ENCODE data around the gene LRRC45.
A peak's percentile ranks its signal among the peaks of the same experiment; 100 is the strongest.

Gene LRRC45

DNA sequence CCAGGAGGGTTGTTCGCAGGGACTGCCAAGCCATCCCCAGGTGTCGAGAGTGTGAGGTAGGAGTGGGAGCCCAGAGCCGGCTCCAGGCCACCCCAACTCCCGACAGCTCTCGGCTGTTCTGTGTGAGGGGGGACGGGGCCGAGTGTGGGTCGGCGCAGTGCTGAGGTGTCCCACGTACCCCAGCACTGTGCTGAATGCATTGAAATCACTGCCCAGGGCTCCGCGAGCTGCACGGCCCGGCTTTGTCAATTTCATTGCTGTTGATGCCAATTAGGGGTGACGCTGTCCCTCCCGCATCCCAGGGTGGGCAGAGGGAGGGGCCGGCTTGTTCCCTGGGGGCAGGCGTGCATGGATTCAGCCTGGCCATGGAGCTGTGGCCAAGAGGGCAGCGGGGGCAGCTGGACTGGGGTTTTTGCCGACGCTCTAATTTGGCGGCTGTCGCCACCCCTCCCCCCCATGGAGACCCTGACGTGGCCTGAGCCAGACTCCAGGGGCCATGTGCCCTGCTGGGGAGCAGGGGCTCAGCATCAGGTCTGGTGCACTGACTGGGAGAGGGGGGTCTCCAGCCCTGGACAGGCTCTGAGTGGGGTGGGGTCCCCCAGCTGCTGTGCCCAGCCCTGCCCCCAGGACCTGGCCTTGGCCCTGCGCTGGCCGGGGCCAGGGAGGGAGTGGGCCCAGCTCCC is 14.7 kb upstream of the LRRC45 start:
- no peak for DNase-seq

- DNase-seq, result no peak
These were observed 14.1 kb upstream of the LRRC45 start for GRCh38 chr17:82008941-82009405.

GRCh38 chr17:82009413-82009812 is 13.7 kb upstream of the LRRC45 start:
- DNase-seq, result no peak

DNA sequence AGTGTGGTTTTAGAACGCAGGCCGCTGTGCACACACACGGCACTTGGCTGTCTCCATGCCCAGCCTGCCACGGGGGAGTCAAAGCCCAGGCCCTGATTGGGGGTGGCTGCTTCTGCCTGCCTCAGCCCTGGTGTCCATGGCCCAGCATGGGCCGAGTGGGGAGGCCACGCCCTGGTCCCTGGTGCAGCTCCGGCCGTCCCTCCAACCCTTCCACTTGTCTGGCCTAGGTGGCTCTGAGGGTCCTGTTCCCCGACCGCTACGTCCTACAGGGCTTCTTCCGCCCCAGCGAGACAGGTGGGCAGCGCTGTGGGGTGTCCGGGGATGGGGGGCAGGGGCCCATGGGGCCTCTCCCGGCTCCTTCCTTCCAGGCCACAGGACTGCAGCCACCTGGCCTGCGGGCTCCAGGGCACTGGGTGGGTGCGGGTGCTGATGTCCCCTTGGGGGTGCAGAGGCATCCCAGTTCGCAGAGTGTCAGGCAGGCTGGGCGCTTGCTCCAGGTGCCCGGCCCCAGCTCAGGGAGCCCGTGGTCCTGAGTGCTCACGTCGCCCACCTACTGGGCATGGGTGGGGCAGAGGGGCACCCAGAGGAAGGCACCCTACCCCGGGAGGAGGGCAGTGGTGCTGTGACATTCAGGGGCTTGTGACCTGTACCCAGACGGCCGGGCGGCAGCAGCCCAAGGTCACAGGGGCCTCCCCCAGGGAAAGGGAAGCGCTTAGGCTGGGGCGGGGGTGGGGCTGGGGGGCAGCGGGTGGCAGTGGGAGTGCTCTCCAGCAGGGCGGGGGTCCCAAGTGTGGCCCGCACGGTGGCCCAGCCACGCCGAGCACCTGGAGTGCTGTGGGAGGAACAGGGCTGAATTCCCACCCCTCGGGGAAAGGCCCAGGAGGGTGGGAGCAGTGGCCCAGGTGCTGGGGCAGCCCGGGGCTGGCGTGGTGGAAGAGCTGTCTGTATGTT is 12.3 kb upstream of the LRRC45 start:
- DNase-seq, result no peak

- no peak for DNase-seq
These were observed 11.4 kb upstream of the LRRC45 start for GRCh38 chr17:82011617-82012187.

GRCh38 chr17:82012261-82012639 is 10.9 kb upstream of the LRRC45 start:
- DNase-seq, result no peak

DNA sequence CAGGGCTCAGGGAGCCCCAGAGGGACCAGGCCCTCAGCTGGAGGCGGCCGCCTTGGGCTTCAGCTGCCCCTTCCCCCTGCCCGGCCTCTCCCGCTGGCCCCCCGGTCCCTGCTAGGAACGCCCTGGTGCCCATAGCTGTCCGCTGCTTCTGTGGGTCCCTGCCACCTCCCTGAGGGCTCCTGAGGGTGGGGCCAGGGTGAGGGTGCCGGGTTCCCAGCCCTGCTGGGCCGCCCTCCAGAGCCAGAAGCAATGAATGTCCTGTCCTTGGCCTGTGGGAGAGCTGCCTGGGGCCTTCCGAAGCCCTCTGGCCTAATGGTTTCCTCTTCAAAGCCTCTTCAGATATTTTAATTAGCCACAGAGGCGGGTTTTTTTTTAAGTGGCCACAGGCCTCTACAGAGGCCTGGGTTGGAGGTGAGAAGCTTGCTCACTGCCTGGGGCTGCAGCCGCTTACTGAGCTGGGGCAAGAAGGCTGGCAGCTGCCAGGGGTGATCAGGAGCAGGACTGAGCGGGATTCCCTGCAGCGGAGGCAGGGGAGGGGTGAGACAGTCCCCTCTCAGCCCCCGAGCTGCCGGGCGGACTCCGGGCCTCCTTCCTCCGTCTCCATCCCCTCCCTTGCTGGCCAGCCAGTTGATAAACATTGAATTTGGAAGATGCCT is 10.3 kb upstream of the LRRC45 start:
- DNase-seq, result peak; percentile 76

GRCh38 chr17:82013341-82013740 is 9.8 kb upstream of the LRRC45 start:
- DNase-seq, result no peak

GRCh38 chr17:82013772-82014321 is 9.3 kb upstream of the LRRC45 start:
- DNase-seq, result no peak

DNA sequence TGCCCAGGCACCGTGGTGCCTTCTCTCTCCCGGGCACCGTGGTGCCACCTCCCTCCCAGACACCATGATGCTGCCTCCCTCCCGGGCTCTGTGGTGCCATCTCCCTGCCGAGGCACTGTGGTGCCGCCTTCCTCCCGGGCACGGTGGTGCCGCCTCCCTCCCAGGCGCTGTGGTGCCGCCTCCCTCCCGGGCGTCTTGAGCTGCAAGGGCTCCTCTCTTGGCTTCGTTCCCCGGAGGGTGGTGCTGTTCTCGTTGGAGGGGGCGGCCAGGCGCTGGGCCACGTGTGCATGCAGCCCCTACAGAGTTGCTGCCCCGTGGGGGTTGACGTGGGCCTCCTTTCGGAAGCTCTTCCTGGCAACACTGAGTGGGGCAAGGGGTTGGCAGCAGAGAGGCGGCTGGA is 8.7 kb upstream of the LRRC45 start:
- DNase-seq, result no peak

GRCh38 chr17:82014971-82015310 is 8.2 kb upstream of the LRRC45 start:
- no peak for DNase-seq

GRCh38 chr17:82015311-82015971 is 7.7 kb upstream of the LRRC45 start:
- DNase-seq, result no peak

DNA sequence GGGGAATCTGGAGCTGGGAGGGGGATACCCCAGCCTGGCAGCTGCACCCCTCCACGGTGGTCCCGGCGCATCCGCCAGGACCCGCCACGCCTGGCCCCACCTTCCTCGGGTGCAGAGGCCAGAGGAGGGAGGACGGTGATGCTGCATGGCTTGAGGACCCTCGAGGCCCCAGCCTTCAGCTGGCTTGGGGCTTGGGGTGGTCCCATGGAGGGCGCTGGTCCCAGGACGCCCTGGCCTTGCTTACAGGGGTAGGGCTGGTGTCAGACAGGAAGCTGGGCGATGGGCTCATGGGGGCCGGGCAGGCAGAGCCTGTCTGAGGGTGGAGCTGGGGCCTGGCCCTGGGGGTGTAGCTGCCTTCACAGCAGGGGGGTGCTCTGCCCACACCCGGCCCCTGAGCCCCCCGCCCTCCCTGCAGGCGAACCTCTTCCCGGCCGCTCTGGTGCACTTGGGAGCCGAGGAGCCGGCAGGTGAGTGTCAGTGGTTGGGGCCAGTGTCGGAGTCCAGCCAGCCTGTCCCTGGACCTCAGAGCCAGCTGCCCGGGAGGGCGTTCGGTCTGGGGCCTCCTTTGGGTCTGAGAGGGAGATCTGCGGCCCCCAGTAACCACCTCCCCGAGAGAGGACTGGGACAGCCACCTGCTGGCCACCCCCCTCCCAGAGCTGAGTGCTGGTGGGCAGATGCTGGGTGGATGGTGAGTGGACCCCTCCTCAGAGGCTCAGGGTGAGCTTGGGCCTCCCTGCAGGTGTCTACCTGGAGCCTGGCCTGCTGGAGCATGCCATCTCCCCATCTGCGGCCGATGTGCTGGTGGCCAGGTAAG is 6.8 kb upstream of the LRRC45 start:
- no peak for DNase-seq

DNA sequence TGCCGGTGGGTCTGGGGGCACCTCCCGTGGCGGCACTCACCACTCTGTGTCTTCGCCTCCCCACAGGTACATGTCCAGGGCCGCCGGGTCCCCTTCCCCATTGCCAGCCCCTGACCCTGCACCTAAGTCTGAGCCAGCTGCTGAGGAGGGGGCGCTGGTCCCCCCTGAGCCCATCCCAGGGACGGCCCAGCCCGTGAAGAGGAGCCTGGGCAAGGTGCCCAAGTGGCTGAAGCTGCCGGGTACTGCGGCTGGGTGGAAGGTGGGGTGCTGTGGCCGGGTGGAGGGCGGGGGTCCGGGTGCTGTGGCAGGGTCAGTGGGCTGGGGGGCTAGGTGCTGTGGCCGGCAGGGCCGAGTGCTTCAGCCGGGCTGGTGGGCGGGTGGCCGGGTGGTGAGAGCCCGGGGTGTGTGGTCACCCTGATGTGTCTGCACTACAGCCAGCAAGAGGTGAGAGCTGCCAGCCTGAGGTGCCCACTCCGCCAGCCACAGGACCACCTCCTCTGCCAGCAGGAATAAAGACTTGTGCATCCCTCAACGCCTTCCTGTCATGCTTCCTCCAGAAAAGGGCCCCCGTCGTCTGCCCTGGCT is 6.1 kb upstream of the LRRC45 start:
- no peak for DNase-seq

- no peak for DNase-seq
These were observed 5.4 kb upstream of the LRRC45 start for GRCh38 chr17:82017612-82018151.

- DNase-seq, result no peak
These were observed 4.7 kb upstream of the LRRC45 start for GRCh38 chr17:82018152-82018988.

DNA sequence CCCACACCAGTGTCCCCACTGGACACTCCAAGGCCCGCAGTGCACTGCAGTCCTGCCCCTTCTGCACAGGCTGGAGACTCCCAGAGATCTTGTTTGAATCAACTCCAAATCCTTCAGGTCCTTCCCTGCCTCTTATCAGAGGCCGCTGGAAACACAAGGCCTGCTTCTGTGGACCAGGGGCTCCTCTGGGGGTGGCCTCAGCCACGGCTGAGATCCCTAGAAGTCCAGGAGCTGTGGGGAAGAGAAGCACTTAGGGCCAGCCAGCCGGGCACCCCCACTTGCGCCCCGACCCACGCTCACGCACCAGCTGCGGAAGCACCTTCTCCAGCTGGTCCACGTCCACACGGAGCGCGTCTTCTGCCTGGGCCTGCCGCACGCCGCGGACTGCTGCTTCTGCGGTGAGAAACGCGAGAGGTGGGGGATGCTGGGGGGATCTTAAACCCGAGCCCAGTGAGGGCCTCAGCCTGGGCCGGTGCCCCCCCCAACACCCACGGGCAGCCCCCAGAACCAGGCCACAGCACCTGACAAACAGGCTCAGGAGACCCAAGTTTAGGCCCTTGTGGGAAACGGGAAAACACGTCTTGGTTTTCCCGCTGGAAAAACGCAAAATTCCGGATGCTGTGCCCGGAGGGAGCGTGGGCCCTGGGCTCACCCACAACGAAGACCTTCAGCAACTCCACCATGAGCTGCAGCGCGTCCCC is 4.0 kb upstream of the LRRC45 start:
- DNase-seq, result no peak

- DNase-seq, result no peak
These were observed 3.2 kb upstream of the LRRC45 start for GRCh38 chr17:82019690-82020571.
